Measurements from ENCODE around the gene LRCH1. TPM values are rescaled to one million over a fixed set of nuclear protein-coding genes. Genes with fewer than 3 reads are reported as not detected.

Gene LRCH1
- total RNA-seq, 4 donors from 2014 or later: 54.3 to 72.2 (median 57.4) TPM

- Histone ChIP-seq H3K27ac (peak overlapping the region; percentile 81 to 98 (median 98)), H3K36me3 (no peaks in the 10 kb centered on the region), H3K4me1 (peaks cover 0 to 55% (median 7%) of the 10 kb centered on the region in 3 donors), H3K4me3 (peak overlapping the region; percentile 88 to 100), H3K27me3 (no peaks in the 10 kb centered on the region), H3K9me3 (no peaks in the 10 kb centered on the region)
- WGBS, 2 donors (ENCODE audit: low coverage in 1 of 2): no CpG with 5 or more reads among the region's 34 CpGs
- ATAC-seq: no peak
- no peak for TF ChIP-seq POLR2A (IDR thresholded peaks at IDR 0.05)
- no peak for TF ChIP-seq CTCF (IDR thresholded peaks at IDR 0.05)
- no peak for TF ChIP-seq EP300 (IDR thresholded peaks at IDR 0.05)
- TF ChIP-seq POLR2AphosphoS5 (IDR thresholded peaks at IDR 0.05): no peak
Observed at GRCh38 chr13:46553521-46553885, 533 bp downstream of the LRCH1 start.

GRCh38 chr13:46553886-46554858, 1.2 kb downstream of the LRCH1 start:
- H3K4me1 ChIP-seq: peaks cover 0 to 62% (median 7%) of the 10 kb centered on the region in 3 donors
- H3K4me3 ChIP-seq: peak overlapping the region; percentile 88 to 100
- 1% methylated on average over 20 of the region's 75 CpGs; no CpG with 5 or more reads in 1 of the 2 donors for WGBS, 2 donors (ENCODE audit: low coverage in 1 of 2)
- peak; percentile 63 for ATAC-seq
- no peaks in the 10 kb centered on the region for H3K9me3 ChIP-seq
- H3K36me3 ChIP-seq: no peaks in the 10 kb centered on the region
- peak overlapping the region; percentile 81 to 98 (median 98) for H3K27ac ChIP-seq
- H3K27me3 ChIP-seq: no peaks in the 10 kb centered on the region
- TF ChIP-seq POLR2A (IDR thresholded peaks at IDR 0.05) (peak; percentile 17 to 53), EP300 (IDR thresholded peaks at IDR 0.05) (no peak), CTCF (IDR thresholded peaks at IDR 0.05) (peak in 3 of 4 experiments; percentile 39 to 48 (median 41)), POLR2AphosphoS5 (IDR thresholded peaks at IDR 0.05) (peak; percentile 52)

- H3K27me3 ChIP-seq: no peaks in the 10 kb centered on the region
- peak overlapping the region; percentile 81 to 98 (median 98) for H3K27ac ChIP-seq
- peaks cover 6 to 70% (median 7%) of the 10 kb centered on the region in 3 donors for H3K4me1 ChIP-seq
- no peak for TF ChIP-seq POLR2AphosphoS5 (IDR thresholded peaks at IDR 0.05)
- TF ChIP-seq CTCF (IDR thresholded peaks at IDR 0.05): no peak
- TF ChIP-seq EP300 (IDR thresholded peaks at IDR 0.05): no peak
- no peak for TF ChIP-seq POLR2A (IDR thresholded peaks at IDR 0.05)
- WGBS, 2 donors (ENCODE audit: low coverage in 1 of 2): 4% methylated on average over 2 of the region's 2 CpGs
- no peaks in the 10 kb centered on the region for H3K36me3 ChIP-seq
- peak overlapping the region; percentile 88 to 100 for H3K4me3 ChIP-seq
- no peaks in the 10 kb centered on the region for H3K9me3 ChIP-seq
- ATAC-seq: no peak
Observed at GRCh38 chr13:46554951-46555350, 2.0 kb downstream of the LRCH1 start.

- Histone ChIP-seq H3K27ac (peak overlapping the region in 3 of 4 donors; percentile 97 to 98 (median 98)), H3K4me1 (peaks cover 6 to 77% (median 7%) of the 10 kb centered on the region in 3 donors)
- WGBS, 2 donors (ENCODE audit: low coverage in 1 of 2): 21 to 38% methylated on average over 4 of the region's 4 CpGs
Observed at GRCh38 chr13:46555722-46556417, 2.9 kb downstream of the LRCH1 start.

More at GRCh38 chr13:46555722-46556417, 2.9 kb downstream of the LRCH1 start:
- TF ChIP-seq POLR2AphosphoS5 (IDR thresholded peaks at IDR 0.05) (no peak), POLR2A (IDR thresholded peaks at IDR 0.05) (no peak), EP300 (IDR thresholded peaks at IDR 0.05) (no peak), CTCF (IDR thresholded peaks at IDR 0.05) (no peak)
- ATAC-seq: no peak
- H3K4me3 ChIP-seq: peak overlapping the region in 1 of 2 donors; percentile 100
- no peaks in the 10 kb centered on the region for H3K9me3 ChIP-seq
- H3K27me3 ChIP-seq: no peaks in the 10 kb centered on the region
- H3K36me3 ChIP-seq: no peaks in the 10 kb centered on the region
